ENCODE data around the gene MYO1E.
"Not testable (repeated sequence)": the region's sequence is repeated elsewhere in the genome, so short reads cannot be mapped to it uniquely, and the experiment has no call there.

The MYO1E gene

DNA sequence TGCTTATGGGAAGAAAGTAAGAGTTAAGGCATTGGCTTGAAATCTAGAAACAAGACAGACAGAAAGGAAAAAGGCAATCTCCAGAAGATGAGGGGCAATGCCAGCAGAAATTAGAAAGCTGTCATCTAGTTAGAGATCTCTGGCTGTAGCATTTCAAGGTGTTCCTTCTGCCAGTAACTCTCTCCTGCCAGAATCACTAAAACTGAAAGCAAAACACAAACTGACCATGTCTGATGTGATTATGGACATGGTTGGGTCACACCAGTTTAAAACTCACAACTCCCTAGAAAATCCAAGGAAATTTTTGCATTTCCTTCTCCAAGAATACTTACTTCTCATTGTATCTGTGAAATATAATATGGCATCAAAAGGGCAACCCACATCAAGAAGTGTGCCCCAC lies 83.1 kb downstream of the MYO1E start:
- no peak for DNase-seq

DNA sequence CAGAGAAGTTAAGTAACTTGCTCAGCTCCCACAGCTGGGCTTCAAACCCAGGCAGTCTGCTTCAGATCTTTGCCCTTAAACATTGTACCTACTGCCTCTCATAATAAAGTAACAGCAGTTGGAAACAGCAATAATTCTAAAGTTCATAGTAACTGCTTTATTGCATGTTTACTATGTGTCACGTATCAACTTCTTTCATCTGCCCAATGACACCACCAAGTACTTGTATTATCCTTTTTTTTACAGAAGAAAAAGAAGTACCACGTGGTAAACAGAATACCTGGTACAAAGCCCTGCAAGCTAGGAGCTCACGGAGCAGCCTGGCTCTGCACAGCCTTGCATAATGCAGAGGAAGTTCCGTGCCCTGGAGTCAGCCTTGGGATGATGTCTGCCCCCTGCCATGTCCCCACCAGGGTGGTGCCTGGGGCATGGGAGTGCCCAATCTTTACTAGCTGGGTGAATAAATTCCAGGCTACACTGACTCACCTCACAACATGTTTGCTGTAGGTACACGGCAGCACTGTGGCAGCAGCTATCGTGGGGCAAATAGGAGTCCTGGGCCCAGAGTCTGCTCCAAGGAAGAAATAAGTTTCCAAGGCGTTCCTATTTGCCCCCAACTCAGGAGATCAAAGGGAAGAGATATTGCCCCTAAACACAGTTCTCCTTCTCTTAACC lies 88.8 kb downstream of the MYO1E start:
- DNase-seq, result no peak

DNA sequence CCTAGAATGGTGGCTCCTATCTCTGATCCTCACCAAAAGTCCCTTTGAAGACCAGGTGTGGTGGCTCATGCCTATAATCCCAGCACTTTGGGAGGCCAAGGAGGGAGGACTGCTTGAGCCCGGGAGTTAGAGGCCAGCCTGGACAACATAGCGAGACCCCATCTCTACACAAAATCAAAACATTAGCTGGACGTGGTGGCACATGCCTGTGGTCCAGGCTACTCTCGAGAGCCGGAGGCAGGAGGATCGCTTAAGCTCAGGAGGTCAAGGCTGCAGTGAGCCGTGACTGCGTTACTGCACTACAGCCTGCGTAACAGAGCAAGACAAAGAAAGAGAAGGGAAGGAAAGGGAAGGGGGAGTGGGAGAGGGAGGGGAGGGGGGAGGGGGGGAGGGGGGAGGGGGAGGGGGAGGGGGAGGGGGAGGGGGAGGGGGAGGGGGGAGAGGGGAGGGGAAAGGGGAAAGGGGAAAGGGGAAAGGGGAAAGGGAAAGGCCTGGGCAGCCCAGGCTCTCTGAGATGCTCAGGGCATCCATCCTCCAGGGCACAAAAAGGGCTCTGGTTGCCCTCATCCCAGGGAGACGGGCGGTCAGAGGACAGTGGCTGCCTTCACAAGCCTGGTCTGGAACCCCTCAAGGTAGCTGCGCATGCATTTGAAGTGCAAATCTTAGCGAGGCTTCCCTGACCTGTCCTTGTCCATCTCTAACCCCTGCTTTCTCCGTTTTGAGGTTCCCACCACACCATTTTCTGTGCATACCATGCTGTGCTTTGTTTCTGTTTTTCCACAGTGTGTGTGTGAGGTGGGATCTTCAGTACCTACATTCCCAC lies 89.9 kb downstream of the MYO1E start:
- DNase-seq, result no peak

DNA sequence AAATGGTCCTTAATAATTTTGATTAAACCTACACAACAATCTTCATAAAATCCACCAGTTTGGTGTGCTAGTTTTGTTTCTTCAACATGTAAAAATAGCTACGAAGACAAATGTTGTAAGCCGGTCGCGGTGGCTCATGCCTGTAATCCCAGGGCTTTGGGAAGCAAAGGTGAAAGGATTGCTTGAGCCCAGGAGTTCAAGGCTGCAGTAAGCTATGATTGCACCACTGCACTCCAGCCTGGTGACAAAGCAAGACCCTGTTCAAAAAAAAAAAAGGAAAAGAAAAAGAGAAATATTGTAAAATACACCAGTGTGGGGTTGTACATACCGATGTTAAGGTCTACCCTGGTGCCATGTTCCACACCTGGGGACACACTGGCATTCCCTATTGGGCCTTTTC lies 91.0 kb downstream of the MYO1E start:
- DNase-seq, result no peak

DNA sequence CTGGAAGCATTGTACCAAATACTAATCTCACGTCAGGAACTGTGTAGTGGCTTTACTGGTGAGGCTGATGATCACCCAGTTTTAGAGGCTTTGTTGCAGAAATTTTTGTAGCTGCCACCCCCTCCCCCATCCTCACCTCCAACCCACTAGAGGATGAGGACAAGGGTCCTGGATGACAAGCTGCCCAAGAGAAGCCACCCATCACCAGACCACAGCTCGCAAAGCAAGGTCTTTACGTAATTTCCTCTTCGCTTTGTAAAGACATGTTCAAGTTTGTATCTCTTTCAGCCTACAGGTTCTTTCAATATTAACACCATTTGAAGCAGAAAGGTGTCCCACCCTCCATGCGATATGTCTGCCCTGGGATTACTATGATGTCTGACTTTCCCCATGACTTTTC lies 91.8 kb downstream of the MYO1E start:
- DNase-seq, result no peak

DNA sequence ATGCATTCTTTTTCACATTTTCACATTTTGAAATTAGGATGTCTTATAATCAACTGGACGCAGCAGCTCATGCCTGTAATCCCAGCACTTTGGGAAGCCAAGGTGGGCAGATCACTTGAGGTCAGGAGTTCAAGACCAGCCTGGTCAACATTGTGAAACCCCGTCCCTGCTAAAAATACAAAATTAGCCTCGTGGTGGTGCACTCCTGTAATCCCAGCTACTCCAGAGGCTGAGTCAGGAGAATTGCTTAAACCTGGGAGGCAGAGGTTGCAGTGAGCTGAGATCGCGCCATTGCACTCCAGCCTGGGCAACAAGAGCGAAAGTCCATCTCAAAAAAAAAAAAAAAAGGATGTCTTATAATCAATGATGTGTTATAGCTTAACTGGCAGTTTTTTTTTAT lies 92.4 kb downstream of the MYO1E start:
- not testable (repeated sequence) for DNase-seq

DNA sequence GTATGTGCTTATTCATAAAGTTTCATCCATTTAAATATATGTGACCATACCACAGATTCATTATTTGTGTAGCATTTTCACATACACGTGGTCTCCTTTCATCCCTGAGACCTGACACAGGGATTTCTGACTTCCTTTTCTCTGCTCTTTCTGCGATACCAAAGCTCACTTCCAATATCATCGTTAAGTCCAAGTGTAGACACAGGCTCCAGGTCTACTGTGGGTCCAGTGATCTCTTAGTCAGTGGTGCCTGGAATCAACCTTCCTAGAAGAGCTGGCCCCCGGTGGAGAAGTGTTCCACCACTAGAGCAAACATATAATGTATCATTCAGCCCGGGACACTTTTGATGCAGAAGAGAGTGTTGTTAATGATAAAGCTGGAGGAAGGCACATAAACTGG lies 93.6 kb downstream of the MYO1E start:
- DNase-seq, result no peak

DNA sequence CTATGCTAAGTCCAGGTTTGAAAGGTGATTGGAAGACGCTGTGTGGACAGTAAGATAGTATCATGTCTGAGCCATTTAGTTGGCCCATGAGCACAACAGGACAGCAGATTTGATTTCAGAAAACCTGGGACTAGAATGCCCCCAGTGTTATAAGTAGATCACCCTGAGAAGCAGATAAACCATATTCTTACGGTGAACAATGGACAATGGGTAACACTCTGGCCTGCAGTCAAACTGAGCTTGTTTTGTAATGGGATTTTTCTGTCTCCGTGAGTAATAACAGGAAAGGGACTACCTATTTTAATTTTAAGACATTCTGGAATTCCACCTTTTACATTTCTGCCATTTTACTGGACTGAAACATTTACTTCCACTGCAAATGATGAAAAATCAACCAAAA lies 94.6 kb downstream of the MYO1E start:
- DNase-seq, result no peak

DNA sequence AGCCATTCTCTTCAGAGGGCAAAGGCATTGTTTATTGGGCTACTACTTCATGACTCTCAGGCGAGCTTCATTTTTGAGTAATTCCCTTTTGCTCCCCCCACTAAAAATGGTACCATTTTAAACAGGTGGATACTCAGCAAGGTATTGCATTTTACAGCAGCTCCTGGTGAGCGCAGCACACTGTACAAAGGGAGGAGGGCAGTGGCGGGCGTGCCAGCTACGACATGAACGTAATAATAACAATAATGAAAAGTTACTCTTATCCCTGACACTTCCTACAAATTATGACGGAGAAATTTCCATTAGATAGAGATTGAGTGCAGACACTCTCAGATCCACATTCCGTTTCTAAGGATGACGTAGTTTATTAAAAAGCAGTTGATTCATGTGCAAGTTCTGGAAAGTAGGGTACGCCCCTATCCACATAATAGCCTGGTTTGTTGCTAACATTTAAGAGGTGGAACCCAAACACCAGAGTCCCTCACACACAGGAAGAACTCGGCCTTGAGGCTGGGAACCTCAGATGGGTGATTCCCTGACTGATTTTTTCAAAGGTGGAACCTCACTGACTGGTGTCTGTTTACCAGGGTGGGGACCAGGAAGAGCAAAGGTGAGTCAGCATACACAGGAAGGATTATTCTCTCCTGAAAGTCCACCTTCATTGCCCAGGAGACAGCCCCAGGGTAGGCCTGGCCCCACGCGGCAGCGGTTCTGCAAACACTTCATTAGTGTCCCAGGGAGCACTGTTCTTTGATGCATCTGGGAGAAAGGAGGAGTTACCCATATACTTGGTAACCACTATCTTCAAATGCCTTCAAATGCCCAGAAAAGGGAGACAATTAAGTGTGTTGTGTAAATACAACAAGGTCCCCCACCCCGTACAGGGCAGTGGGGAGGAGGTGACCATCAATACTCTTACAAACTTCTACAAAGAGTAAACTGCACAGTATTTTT lies 96.2 kb downstream of the MYO1E start:
- no peak for DNase-seq

DNA sequence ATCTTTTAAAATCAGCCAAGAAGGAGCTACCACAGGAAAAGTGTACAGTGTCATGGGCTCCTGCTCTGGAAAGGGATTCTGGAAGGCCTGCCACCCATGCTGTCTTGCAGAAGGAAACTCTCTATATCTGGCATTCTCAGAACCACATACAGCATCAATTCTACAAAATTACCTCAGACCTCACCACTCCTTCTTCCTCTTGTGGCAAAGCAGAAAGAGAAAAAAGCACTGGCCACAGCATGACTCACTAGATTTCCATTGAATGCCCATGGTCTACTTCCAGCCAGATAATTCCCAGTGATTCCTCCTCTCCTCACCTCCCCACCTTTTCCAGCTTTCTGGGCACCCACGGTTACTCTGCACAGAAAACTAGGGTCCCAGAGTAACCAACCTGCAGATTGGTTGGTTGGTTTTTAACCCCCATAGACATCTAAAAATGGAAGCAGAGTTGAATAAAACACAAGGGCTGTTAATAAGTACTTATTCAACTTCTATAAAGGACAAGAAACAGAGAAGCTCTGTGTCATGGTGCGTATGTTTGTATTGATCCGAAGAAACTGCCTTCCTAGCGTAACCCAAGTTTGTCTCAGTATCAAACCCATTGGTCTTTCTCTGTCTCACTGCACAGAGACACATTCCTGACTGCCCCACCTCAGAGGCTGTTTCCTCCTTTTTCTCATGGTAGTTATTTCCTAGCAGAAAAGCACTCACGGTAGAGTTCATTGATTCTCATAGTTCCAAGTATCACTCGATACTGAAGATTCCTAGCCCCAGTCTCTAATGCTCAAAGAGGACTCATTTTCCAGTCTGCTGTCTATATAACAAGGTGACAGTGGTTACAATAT lies 98.3 kb downstream of the MYO1E start:
- no peak for DNase-seq

DNA sequence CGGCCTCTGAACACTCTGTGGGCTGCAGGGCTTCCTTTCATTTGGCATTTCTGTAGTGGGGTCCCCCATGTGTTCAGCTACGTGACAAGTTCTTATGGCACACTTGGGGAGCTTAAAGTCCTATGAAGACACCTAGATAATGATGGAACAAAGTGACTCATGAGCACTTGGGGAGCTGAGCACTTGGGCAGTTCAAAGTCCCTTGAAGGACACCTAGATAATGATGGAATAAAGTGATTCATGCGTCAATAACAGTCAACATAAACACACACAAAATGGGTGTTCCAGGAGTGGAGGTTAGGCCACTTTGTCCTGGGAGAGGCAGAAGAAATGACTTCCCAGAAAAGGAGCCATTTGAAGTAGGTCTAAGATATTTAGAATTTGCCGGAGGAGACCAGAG lies 99.4 kb downstream of the MYO1E start:
- no peak for DNase-seq

DNA sequence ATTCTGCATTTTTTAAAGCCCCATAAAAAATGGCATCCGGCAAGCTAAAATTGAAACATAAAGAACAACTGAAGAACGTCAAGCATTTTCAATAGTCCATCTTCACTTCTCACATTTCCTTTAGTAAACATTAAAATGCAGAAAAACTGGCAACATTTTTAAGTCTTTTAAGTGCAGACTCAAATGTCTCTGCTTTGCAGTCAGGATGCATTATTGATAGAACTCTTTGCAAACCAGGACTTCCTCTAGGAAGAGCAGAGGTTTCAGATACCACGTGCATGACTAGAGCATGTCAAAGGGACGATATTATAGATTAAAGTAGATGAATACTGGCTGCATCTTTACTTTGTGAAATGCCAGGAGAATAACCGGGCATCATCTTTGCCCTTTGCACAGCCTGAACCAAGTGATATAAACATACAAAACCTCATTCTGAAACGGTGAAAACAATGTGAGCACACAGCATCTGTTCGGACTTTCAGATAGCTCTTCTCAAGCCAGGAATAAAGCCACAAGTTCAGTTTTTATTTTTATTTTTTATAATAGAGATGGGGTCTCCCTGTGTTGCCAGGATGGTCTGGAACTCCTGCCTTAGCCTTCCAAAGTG lies 101.0 kb downstream of the MYO1E start:
- DNase-seq, result no peak

DNA sequence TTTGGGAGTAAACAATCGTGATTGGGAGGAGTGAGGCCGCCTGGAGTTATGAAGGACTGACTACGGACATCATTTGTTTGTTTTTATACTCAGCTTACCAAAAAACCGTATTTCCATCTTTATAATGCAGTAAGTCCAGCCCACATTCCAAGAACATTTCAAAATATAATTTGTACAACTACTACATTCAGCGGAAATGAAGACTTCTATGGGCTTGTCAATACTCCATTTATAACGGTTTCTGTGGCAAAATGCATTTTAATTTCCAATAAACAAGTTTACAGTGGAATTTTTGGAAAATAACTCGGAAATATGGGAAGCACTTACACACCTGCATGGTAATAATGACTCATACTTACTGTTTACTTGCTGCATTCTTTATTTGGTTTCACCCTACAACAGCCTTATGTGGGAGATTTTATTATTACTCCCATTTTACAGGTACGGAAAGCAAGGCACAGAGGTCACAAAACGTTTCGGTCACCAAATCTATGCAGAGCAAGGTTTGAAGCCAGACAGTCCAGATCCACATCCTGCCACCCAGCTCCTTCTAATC lies 103.7 kb downstream of the MYO1E start:
- no peak for DNase-seq

DNA sequence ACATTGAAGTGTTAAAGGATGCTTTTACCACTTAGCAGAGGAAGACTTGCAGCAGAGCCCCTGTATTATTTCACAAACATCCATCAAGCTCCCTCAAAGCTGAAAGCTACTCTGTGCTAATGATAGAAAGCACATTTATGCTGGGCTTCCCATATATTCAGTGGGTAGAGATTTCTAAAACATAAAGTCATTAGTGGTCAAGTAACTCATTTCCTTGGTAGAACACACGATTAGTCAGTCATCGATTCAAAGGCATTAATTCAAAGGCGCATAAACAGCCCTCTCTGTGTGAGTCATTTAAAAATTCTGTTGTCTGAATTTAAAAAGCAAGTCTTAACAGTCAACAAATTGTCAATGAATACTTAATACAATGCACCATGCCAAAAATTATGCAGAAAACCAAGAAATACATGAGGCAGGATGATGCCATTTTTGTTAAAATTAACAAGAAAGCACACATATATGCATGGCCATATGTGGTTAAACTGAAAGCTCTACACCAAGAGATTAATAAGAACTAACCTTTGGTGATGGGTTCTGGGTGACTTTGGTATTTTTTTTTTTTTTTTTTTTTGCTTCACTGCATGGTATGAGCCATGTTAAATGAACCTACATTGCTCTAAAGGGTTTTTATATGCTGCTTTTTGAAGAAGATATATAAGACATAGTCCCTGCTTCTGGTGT lies 104.4 kb downstream of the MYO1E start:
- no peak for DNase-seq

DNA sequence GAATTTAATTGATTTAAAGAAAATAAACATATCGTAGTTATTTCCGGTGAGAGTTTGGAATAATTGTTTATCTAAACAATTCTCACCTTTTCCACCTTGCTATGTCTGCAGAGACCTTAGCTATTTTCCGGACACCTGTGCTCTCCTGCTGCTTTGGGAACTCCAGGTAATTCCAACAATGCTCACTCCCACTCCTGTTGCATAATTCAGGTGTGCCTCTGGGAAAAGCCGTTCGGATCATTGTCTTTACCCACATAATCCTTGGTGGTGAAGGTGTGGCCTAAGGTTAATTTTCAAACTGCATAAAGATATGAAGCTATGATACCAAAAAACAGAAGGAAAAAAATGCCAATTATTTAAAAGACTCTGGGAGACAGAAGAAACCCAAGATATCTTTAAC lies 106.6 kb downstream of the MYO1E start:
- DNase-seq, result no peak

DNA sequence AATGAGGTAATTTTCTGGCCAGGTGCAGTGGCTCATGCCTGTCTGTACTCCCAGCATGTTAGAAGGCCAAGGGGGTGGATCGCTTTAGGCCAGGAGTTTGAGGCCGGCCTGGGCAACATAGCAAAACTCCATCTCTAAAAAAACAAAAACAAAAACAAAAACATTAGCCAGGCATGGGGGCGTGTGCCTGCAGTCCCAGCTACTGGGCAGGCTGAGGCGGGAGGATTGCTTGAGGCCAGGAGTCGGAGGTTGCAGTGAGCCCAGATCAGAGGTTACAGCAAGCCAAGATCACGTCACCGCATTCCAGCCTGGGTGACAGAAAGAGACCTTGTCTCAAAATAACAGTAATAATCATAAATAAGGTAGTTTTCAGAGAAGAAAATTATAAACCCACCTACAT lies 110.4 kb downstream of the MYO1E start:
- no peak for DNase-seq

DNA sequence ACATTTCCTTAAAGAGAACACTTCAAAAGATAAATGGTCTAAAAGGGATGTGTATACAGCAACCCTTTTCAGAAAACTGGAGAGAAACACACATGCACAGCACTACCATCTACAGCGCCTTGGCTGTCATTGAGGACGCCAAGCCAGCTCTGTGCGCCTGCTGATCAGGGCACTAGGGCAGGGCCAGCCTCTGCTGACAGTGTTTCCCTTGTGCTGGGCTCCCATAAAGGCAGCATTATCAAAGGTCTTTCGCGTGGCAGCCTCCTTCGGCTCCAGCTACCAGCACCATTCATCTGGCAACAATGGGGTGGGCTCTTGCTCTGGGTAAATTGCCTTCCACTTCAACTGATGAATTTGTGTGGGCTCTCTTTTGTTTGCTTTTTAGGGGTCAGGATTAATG lies 112.6 kb downstream of the MYO1E start:
- no peak for DNase-seq

DNA sequence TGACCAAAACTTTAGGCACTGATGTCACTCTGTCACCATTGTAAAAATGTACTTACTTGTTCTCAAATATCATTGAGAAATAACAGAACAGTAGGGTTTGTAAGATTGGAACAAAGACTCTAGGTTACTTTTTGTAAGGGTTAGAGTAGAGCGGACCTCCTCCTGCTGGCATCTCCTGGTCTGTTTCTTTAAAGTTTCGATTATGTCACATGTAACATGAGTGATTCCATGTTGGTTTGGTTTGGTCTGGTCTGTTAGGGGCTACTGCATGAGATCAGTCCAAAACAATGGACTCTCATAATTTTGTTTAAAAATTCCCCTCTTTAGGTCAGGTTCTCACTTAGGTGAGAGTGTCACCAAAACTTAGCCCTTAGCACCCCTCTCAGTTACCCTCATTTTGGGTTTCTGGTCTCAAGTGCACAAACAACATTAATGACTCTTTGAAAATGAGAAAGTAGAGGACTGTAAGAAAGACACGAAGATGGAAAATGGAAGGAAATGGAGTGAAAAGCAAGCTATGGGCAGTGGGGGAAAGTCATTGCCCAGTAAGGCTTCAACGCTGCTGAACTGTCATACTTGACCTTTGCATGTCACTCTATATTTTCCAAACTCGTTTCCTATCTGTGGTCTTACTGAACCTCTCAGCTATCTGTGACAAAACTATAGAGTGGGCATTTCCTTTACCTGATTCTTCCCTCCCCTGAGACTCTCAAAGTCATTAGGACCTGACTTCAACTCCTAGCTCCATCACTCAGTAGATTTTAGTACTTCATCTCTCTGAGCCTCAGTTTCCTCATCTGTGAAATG lies 113.3 kb downstream of the MYO1E start:
- no peak for DNase-seq

DNA sequence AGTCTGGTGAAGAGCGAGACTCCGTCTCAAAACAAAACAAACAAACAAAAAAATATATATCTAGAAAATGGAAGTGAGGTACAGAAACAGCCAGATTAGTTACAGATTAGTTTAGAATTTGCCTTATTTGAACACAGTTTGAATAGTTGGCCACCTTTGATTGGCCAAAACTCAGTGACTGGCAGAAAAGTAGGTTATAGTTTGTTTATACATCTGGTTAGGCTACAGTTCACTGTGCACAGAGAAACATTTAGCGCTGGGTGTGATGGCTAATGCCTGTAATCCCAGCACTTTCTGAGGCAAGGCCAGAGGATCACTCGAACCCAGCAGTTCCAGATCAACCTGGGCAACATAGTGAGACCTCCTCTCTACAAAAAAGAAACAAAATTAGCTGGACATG lies 114.4 kb downstream of the MYO1E start:
- DNase-seq, result no peak

DNA sequence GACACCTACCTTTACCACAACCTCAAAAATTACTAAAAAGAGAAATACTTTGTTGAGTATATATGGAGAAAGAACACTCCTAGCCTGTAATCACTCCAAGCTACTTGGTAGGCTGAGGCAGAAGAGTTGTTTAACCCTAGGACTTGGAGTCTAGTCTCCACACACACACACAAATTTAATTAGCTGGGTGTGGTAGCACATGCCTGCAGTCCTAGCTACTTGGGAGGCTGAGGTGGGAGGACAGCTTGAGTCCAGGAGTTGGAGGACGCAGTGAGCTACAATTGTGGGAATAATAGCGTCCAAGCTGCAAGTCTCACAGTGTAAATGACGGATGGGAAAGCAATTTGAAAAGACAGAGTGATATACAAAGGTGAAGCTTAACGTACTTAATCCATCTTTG lies 115.5 kb downstream of the MYO1E start:
- no peak for DNase-seq
